Kidney (tissue), 14 donors: ENCODE measurements around the gene KSR1. TPM values are rescaled to one million over a fixed set of nuclear protein-coding genes. Genes with fewer than 3 reads are reported as not detected.

Experiments
- DNase-seq, 5 donors: peaks; one replicate each; pipeline ENCODE4 v3.0.0-alpha.2; 2013 to 2020
- FAIRE-seq: peaks from 2 replicates; lab custom pipeline; 2012; peaks lifted over from hg19 to GRCh38; lab: Jason Lieb, UNC
- H3K27ac ChIP-seq, 2 donors: one replicate each; pipeline ENCODE4 v1.7.0; 2013; ENCODE audit warnings: low read depth in 2 of 2, low read length in 2 of 2, inconsistent platforms in 1 of 2
- H3K27me3 ChIP-seq: one replicate; pipeline ENCODE4 v1.7.1; 2013; ENCODE audit warnings: low read length, inconsistent platforms; ENCODE audit not compliant: control insufficient read depth, insufficient read depth
- H3K36me3 ChIP-seq, 3 donors: one replicate each; pipeline versions ENCODE4 v1.7.0 to v1.7.1; 2013; ENCODE audit warnings: low read length in 3 of 3, control low read depth in 1 of 3, inconsistent platforms in 1 of 3; ENCODE audit not compliant: insufficient read depth in 3 of 3, control insufficient read depth in 2 of 3
- H3K4me1 ChIP-seq, 3 donors: one replicate each; pipeline versions ENCODE4 v1.7.0 to v1.7.1; 2013; ENCODE audit warnings: low read length in 3 of 3, inconsistent platforms in 1 of 3, low read depth in 1 of 3; ENCODE audit not compliant: control insufficient read depth in 2 of 3, insufficient read depth in 2 of 3
- H3K4me3 ChIP-seq, 3 donors: one replicate each; pipeline versions ENCODE4 v1.7.0 to v1.8.1; 2013; ENCODE audit warnings: low read length in 3 of 3, control low read depth in 1 of 3, inconsistent platforms in 1 of 3
- H3K9ac ChIP-seq, 3 donors: one replicate each; pipeline versions ENCODE4 v1.7.0 to v1.7.1; 2013; ENCODE audit warnings: low read length in 3 of 3, control low read depth in 1 of 3, inconsistent platforms in 1 of 3
- H3K9me3 ChIP-seq, 3 donors: one replicate each; pipeline versions ENCODE4 v1.7.0 to v1.7.1; 2013; ENCODE audit warnings: low read length in 3 of 3, control low read depth in 1 of 3, inconsistent platforms in 1 of 3; ENCODE audit not compliant: control insufficient read depth in 2 of 3, insufficient read depth in 1 of 3
- CTCF ChIP-seq: IDR thresholded peaks from 3 replicates; pipeline ENCODE4 v1.5.1; 2012; ENCODE audit warnings: mild to moderate bottlenecking, moderate library complexity, borderline replicate concordance; ENCODE audit not compliant: insufficient read depth; ENCODE audit errors: extremely low read depth
- intact Hi-C: fragments of 100-400 bp; cut with DNase I; formaldehyde crosslinking; loops from one replicate; pipeline ENCODE4 v1.11.1; 2022
- polyA plus RNA-seq: library from polyadenylated mRNA; stranded (reverse); fragments of 350-450 nt; fragmentation: Illumina TruSeq; extraction: RNeasy Lipid Tissue Mini Kit (QIAGEN cat#74804); gene quantifications from one replicate; pipeline ENCODE4 v1.2.3, GENCODE V29; 2014; ENCODE audit warnings: low read depth, low replicate concordance; ENCODE audit not compliant: insufficient read depth
- total RNA-seq: library from RNA; stranded (reverse); fragmentation: NEBNext Ultra II Directional; extraction: Animal tissue kit (Norgen Biotek cat#: 25700); gene quantifications from one replicate; pipeline ENCODE4 v1.2.1, GENCODE V29; 2021
- donor health status: control.
- donor health status: control.
- donor health status: control.
- donor health status: control.
- donor health status: control.
- donor health status: DM: yes; HTN: yes; CAD: no.
- donor health status: Normal renal cell carcinoma (clear cell type).

The KSR1 gene
- total and polyA plus RNA-seq, 2 donors from 2014 or later: 11.7 to 97.3 TPM

GRCh38 chr17:27539794-27540317 lies 83.6 kb downstream of the KSR1 start:
- no peak overlapping the region for H3K4me3 ChIP-seq
- no peak for FAIRE-seq
- H3K36me3 ChIP-seq: no peaks in the 10 kb centered on the region
- no peaks in the 10 kb centered on the region for H3K27me3 ChIP-seq
- peak overlapping the region in 1 of 3 donors; percentile 24 for H3K9ac ChIP-seq
- intact Hi-C loops: no loop called here
- H3K4me1 ChIP-seq: peaks cover 0 to 55% (median 18%) of the 10 kb centered on the region in 3 donors
- peak overlapping the region; percentile 49 to 88 for H3K27ac ChIP-seq
- no peaks in the 10 kb centered on the region for H3K9me3 ChIP-seq
- no peak for TF ChIP-seq CTCF
- no peak for DNase-seq

GRCh38 chr17:27540318-27541101 lies 84.3 kb downstream of the KSR1 start:
- no peak for TF ChIP-seq CTCF
- peak in 3 of 5 donors; percentile 25 to 93 (median 66) for DNase-seq
- Histone ChIP-seq H3K9ac (peak overlapping the region in 1 of 3 donors; percentile 24), H3K4me3 (no peak overlapping the region), H3K27me3 (no peaks in the 10 kb centered on the region), H3K9me3 (no peaks in the 10 kb centered on the region), H3K36me3 (no peaks in the 10 kb centered on the region), H3K4me1 (peaks cover 0 to 50% (median 14%) of the 10 kb centered on the region in 3 donors), H3K27ac (peak overlapping the region; percentile 49 to 93)
- intact Hi-C loops: no loop called here
- FAIRE-seq: peak; percentile 47

GRCh38 chr17:27541301-27542023 lies 85.2 kb downstream of the KSR1 start:
- intact Hi-C loops: no loop called here
- DNase-seq: no peak
- Histone ChIP-seq H3K36me3 (no peaks in the 10 kb centered on the region), H3K4me1 (peaks cover 0 to 46% (median 7%) of the 10 kb centered on the region in 3 donors), H3K9me3 (no peaks in the 10 kb centered on the region), H3K27me3 (no peaks in the 10 kb centered on the region), H3K4me3 (no peak overlapping the region), H3K27ac (peak overlapping the region in 1 of 2 donors; percentile 93), H3K9ac (no peak overlapping the region)
- TF ChIP-seq CTCF: no peak
- no peak for FAIRE-seq
